ENCODE measurements around the gene SURF6.
A peak's percentile ranks its signal among the peaks of the same experiment; 100 is the strongest.
"Not testable (repeated sequence)": the region's sequence is repeated elsewhere in the genome, so short reads cannot be mapped to it uniquely, and the experiment has no call there.

SURF6 gene

DNA sequence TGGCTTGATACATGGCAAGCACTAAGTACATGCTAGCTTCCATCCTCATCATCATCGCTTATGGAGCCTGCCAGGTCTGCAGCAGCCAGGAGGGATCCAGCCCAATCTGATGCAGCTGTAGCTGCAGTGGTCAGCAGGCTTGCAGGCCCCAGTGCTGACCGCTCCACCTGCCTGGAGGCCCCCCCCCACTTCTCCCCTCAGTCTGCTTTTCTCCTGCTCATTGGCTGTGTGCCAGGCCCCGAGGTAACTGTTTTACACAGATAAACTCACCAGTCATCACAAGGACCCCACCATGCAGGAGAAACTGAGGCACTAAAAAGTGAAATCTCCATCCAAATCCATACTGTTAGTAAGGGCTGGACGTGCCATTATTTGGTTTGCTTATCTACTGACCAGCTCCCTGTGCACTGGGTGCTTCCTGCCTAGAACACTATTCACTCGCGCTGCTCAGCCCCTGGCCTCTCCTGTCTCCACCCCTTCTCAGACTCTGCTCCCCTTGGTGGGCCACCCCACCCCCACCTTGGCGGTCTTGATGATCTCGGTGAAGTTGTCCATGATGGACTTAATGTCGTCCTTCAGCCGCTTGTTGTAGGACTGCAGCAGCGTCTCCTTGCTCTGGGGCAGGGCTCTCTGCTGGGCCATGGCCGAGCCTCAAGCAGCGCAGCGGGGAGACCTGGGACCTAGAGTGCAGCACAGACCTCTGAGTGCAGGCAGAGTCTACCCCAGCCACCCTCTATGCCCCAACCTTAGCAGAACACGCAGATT, 10.2 kb upstream of the SURF6 start:
- DNase-seq = no peak

DNA sequence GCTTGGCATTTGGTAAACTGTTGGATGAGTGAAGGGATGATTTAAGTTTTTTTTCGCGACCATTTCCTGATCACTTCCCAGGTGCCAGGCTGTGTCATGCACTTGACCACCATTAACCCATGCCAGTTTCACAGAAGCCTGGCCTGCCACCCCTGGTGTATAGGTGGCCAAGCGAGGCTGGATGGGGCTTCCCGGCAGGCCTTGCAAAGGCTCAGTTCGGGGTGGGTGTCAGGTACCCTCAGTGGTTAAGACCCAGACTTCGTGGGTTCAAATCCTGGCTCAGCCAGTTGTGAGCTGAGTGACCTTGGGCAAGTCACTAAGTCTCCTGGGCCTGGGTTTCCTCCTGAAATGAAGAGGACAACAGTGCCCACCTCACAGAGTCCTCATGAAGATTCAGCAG, 9.6 kb upstream of the SURF6 start:
- no peak for DNase-seq

DNA sequence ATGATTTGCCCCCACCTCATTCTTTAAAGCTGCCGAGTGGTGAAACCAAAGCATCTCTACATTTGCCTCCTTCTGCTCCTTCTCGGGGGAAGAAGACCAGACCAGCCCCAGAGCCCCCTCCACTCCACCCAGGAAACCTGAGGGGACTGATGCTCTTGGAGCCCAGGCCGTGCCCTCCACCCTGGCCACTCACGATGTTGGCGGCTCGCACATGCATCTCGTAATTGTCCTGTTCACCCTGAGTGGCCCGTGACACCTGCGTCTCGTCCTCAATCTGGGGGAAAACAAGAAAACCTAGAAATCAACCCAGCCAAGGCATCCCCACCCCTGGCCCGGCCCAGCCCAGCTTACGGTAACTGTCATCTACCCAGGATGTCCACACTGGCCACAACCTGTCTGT, 9.0 kb upstream of the SURF6 start:
- no peak for DNase-seq

DNA sequence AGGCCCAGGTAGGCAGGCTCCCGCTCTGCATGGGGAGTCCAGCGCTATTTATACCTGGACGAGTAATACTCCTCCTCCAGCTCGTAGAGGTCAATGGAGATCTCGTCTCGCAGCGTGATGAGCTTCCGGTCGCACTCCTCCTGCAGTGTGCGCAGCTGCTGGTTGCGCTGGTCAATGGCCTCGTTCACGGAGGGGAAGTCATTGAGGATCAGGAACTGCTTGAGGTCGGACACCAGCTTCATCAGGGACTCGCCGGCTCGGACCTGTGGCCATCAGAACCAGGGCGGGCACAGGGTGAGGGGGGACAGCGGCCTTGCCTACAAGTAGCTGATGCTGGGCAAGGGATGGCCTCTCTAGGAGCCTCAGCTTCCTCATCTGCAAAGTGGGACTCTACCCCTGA, 8.1 kb upstream of the SURF6 start:
- no peak for DNase-seq

DNA sequence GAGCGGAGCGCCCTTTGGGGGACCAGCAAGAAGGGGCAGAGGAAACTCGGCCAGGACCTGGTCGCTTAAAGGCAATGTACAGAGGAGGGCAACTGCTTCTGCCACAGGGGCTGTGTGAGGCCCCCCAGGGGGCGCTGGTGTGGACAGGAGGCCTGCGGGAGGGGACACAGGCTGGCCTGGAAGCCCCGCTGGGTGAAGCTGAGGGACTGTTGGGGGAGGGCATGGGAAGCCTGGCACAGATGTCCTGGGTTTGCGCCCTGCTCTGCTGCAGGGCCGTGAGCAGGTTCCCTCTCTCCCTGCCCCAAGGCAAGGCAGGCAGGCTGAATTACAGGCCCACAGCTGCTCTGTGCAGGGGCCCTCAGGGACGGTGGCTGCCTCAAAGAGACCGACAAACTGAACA, 6.6 kb upstream of the SURF6 start:
- no peak for DNase-seq

DNA sequence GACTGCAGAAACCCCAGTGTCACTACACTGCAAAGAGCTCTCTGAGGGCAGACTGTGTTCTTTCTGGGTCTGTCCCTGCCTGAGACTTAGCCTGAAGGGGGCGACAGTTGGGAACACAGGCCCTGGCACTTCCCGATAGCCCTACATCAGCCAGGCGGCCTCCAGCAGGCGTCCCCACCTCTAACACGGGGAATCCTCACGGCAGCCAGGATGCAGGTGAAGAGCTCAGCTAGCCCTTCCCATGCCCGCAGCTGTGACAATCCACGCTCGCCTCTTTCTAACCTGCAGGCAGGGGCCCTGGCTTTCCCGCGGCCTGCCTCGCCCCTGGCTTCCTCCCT, 6.0 kb upstream of the SURF6 start:
- no peak for DNase-seq

DNA sequence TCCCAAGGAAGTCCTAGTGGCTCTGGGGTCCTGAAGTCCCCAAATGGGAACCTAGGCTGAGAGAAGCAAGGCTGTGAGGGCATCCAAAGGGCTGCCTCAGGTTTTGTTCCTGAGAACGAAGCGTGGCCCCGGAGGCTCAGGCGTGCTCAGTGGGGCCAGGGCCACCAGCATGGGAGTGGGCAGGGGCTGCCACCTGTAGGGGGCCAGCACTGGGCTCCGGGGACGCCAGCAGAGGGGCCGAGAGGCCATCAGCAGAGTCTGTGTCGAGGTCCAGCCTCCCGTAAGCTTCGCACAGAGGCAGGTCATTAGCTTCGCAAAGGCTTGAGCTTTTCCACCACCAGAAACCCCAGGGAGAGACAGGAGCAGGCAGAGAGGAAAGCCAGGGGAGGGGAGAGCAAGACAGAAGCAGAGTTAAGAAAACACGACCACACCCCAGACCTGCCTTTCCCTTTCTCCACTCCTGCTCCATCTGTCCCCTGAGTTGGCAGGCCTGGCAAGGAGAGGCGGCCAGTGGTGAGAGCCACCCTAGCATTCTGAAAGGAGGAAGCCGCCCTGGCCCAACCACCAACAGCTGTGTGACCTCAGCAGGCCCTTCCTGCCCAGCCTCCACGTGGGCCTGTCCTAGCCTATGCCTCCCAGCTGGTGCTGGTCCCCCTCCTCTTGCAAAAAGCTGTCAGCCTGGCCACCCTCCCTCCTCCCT, 5.5 kb upstream of the SURF6 start:
- no peak for DNase-seq

DNA sequence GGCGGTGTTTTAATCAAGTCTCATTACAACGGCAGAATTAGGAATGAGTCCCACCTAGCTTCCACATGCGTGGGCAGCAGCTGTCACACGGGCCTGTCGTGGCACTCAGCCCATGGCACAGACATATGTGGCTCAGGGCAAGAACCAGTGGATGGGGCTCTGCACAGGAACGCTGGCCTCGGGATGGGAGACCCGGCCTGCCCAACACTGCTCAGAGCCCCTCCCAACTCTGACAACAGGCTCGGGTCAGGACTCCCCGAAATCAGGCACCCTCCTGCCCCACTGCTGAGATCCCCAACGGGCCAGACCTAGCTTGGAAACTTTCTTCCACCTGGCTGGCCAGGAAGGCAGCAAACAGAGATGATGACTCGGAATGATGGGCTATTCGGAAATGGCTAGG, 4.9 kb upstream of the SURF6 start:
- DNase-seq = no peak

DNA sequence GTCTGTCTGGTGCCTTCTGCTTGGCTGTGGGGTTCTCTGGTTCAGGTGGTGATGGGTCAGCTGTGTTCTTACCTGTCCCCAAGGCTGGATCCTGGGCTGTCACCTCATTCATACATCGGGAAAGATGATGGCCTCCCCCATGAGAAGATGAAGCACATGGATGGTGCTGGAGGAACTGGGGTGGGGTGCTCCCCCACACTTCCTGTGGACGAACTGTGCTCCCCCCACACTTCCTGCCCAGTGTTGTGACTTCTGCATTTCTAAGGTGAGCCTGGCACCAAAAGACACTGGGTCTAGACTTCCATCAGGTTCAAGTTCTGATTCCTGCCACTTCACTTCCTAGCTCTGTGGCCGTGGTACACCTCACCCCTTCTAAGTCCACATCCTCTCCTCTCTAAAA, 4.3 kb upstream of the SURF6 start:
- DNase-seq = no peak

DNA sequence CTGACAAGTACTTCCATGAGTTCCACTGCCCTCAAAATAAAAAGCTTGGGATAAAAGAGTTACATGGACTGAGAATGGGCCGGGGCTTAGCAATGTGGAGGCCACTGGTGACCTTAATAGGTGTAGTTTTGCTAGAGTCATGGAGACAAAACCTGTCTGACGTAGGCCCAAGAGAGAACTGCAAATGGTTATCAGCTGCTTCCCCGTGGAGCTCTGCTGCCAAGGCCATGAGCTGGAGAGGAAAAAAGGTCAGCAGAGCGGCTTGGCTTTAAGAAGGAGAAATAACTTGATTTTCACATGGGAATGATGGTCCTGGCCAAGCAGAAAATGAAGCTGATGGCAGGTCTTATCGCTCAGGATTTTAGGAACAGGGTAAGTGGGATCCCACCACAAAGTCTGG, 3.7 kb upstream of the SURF6 start:
- DNase-seq = no peak

DNA sequence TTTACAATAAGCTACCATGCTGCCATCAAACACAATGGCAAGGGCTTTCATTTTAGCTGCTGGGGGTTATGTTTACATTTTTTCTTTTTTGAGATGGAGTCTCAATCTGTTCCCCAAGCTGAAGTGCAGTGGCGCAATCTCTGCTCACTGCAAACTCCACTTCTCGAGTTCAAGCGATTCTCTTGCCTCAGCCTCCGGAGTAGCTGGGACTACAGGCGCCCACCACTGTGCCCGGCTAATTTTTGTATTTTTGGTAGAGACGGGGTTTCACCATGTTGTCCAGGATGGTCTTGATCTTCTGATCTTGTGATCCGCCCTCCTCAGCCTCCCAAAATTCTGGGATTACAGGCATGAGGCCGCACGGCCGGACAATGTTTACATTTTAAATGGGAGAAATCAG, 1.1 kb downstream of the SURF6 start:
- not testable (repeated sequence) for DNase-seq

DNA sequence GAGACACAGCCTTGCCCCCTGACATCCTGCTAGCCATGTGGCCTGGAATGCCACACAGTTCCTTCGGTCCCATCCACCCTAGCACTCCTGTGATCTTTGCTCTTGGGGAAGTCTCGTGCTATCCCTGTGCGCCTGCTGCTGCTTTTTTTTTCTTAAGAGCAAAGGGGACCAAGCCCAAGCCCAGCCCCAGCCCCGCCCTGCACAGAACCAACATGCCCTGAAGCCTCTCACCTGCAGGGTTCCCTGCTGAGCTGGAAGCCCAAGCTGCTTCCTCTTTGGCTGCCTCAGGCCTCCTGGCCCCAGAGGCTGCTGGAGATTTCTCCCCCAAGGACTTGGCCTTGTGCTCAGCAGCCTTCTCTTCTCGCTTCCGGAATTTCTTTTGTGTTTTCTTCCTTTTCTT, 1.8 kb downstream of the SURF6 start:
- no peak for DNase-seq

DNA sequence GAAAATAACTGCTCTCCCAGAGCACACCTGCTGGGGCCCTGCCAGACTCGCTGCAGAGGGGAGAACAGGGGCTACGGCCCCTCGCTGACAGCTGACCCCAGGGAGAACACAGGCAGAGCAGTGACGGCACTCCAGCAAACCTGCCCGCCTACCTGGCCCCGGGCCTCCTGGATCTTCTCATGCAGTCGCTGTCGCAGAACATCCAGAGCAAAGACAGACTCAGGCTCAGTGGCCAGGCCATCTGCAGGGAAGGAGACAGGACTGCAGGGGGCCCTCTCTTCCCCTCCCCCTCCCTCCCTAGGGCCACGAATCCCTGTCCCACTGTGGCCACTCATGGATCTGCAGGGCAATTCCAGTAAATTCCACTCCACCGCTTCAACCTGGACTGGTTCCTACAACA, 2.4 kb downstream of the SURF6 start:
- no peak for DNase-seq

DNA sequence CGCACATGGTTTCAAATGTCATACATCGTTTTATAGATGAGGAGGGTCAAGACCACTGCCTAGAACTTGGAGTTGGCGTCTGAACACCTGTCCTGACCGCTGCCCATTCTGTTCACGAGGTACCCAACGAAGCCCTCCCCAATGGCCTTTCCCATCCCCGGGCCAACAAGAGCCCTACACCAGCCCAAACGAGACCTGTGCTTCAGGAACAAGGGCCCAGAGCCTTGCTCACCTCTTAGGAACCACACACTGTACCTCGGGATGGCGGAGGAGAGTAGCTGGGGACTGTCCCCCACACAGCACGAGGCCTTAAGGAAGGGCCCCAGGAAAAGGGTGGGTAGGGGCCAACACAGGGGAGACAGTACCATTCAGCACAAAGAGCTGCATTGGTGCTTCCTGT, 3.0 kb downstream of the SURF6 start:
- DNase-seq = peak; percentile 12

DNA sequence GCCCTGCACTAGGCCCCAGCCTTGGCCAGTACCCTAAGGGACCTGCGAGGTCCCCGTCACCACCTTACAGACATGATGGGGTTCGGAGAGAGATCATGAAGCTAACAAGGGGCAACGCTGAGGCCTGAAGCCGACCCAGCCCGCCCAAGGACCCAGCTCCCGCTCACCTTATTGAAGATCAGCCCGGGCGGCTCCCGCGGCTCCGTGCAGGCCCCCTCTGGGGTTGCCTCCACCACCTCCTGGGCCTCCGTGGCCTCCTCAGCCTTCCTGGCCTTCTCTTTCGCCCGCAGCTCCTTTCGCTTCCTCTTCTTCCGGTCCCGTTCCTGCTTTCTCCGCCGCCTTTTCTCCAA, 3.6 kb downstream of the SURF6 start:
- peak; percentile 30 for DNase-seq

DNA sequence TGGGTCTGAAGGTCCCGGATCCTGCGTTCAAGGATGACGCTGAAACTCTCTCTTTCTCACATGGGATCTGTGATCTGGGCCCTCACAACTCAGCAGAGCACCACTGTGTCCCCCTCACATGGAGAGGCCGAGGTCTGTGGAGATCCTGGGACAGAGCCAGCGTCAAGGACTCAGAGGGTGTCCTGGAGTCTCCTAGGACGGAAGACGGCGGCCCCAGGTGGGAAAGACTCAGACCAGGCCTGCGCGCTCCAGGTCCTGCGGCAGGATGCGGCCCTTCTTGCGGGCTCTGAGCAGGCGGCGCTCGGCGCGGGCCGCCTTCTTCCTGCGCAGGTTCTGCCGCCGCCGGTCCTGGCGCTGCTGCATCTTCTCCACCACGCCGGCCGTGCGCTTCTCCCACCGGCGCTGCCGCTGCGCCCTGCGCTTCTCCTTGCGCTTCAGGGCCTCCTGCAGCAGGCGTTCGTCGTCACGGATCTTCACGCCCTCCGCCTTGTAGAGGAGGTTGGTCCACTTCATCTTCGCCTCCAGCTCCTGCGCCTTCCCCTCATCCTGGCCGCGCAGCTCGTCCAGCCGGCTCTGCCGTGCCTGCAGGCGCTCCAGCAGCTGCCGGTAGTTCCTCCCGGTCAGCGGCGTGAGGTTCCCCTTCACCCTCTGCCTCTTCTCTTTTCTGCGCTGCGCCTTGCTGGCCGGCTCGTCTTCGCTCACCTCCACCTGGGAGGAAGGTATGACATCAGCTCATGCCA, 4.2 kb downstream of the SURF6 start:
- peak; percentile 32 for DNase-seq

DNA sequence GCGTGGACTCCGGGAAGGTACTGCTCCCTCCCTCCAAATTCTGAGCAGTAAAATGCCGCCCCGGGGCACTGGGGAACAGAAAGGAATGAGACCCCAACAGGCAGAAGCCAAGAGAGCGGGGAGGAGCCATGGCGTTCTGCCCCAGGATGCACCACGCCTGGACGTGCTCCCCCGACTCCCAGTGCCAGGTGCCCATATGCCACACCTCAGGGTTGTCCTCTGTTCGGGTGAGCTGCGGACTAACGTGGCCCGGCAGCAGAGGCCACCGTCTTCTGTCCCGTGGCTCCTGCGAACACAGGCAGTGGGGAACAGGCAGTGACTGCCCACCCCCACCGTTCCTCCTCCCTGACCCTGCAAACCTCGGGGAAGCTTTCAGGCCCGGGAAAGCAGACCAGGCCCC, 4.8 kb downstream of the SURF6 start:
- peak; percentile 28 for DNase-seq

DNA sequence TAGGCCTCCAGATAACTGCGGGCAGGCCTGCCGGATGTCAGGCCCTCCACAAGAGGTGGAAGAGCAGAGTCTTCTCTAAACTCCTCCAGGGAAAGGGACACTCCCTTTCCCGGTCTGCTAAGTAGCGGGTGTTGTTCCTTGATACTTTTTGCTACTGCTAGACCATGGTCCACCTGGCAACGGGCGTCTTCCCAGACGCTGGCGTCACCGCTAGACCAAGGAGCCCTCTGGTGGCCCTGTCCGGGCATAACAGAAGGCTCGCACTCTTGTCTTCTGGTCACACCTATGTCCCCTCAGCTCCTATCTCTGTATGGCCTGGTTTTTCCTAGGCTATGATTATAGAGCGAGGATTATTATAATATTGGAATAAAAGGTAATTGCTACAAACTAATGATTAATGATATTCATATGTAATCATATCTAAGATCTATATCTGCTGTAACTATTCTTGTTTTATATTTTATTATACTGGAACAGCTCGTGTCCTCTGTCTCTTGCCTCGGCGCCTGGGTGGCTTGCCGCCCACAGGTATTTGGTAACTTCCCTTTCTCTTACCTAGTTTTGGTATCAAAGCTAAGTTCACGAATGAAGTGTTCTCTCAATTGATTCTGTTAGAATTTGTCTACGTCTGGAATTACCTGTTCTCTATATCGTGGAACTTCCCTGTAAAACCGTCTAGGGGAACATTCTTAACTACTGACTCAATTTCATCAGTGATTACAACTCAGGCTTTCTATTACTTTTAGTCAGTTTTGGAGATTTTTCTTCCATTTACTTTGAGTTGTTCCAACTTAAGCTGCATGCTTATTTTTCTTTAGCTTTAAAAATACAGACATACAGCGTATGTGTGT, 6.5 kb downstream of the SURF6 start:
- peak; percentile 43 for DNase-seq

DNA sequence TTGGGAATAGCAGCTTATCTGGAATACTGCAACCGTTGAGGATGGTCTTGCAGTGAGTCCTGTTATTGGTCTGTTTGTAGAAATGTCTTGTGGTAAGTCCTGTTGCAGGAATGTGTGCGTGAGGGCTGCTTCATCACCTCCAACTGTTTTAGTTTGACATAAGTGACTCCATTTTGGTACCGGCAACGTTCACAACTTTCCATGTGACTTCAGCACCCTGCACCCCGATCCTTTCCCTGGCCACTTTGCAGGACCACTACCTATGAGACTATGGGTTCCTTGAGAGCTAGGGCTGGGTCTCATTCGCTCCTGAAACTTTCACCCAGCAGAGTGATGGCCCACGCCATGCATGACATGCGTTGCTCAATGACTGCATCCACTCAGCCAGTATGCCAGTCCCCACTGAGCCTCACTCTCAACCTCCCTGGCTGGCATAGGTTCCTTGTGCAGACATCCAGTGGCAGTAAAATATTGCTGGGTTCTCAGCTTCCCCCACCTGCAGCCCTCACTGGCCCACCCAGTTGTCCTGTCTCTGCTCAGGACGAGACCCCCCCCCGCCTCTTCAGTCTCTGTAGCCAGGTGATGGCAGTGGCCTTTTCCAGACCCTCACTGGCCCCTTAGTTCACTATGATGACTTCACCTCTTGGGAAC, 8.0 kb downstream of the SURF6 start:
- peak; percentile 21 for DNase-seq

DNA sequence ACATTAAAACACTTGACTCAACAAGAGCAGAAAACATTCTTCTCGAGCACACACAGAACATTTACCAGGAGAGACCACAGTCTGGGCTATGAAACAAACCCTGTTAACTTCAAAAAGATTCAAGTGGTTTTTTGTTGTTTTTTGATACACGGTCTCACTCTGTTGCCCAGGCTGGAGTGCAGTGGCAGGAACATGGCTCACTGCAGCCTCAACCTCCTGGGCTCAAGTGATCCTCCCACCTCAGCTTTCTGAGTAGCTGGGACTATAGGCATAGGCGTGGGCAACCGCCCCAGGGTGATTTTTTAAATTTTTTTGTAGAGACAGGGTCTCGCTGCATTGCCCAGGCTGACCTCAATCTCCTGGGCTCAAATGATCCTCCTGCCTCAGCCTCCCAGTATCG, 9.0 kb downstream of the SURF6 start:
- DNase-seq = not testable (repeated sequence)

DNA sequence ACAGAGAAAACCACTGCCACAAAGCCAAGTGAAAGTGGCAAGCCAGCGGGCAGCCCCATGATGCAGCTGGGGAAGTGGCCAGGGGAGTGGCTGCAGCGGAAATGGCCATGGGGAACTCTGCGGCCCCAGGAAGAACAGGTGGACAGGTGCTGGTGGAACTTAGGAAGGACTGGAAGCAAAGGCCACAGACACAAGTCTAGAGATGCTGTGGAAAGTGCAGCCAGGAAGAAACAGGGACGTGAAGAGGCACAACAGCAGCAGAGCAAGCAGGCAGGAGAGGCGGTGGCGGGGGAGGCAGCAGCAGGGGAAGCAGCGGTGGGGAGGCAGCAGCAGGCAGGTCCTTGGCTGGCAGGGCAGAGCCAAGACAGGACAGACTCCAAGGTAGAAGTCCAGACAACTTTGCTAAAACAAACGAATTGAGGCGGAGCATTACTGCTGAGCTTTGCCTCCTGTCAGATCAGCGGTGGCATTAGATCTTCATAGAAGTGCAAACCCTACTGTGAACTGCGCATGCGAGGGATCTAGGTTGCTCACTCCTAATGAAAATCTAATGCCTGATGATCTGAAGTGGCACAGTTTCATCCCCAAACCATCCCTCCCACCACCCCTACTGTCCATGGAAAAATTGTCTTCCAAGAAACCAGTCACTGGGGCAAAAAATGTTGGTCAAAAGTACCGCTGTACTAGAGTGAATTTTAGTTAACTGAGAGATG, 11.8 kb downstream of the SURF6 start:
- peak; percentile 24 for DNase-seq

DNA sequence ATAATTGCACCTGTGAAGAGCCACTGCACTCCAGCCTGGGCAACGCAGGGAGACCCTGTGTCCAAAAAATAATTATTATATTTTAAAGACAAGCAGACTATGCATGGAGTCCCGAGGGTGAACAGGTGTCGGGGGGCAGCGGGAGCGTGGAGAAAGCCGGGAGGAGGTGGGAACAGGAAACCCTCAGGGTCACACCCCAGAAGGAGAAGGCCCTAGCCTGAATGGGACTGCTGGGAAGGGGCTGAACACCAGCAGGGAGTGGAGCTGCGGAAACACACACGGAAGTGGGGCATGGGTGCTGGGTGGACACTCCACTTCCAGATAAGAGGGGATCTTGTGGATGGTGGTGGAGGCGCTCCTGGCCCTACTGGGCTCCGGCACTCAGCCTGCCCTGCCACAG, 12.8 kb downstream of the SURF6 start:
- peak; percentile 19 for DNase-seq

All from right forelimb (tissue), 1 donor.